Activated T-helper 17 cell treated with anti-CD3 and anti-CD28 coated beads, Interleukin-2, amount 50 U/mL, for 72 hours (primary cell): Measurements from ENCODE around the gene COL6A6. TPM values are rescaled to one million over a fixed set of nuclear protein-coding genes. Genes with fewer than 3 reads are reported as not detected.
A peak's percentile ranks its signal among the peaks of the same experiment; 100 is the strongest.
"Not testable (repeated sequence)": the region's sequence is repeated elsewhere in the genome, so short reads cannot be mapped to it uniquely, and the experiment has no call there.

ENCODE experiments used
- ATAC-seq: fragments of 150-1000 bp; cut with Tn5 transposase; replicated peaks from 2 replicates; pipeline ENCODE4 v1.10.0; 2021; ENCODE audit warnings: mild to moderate bottlenecking, moderate library complexity
- H3K27ac Mint-ChIP-seq: one replicate; pipeline ENCODE4 v1.8.0; 2022; ENCODE audit warnings: mixed read lengths
- H3K27me3 Mint-ChIP-seq: one replicate; pipeline ENCODE4 v1.8.0; 2022; ENCODE audit warnings: mixed read lengths
- H3K36me3 Mint-ChIP-seq: one replicate; pipeline ENCODE4 v1.8.0; 2022; ENCODE audit warnings: low read depth, mild to moderate bottlenecking, mixed read lengths
- H3K4me1 Mint-ChIP-seq: one replicate; pipeline ENCODE4 v1.8.0; 2022; ENCODE audit warnings: mixed read lengths
- H3K4me3 Mint-ChIP-seq: one replicate; pipeline ENCODE4 v1.8.0; 2022; ENCODE audit warnings: mild to moderate bottlenecking, mixed read lengths
- H3K9me3 Mint-ChIP-seq: one replicate; pipeline ENCODE4 v1.8.0; 2022; ENCODE audit warnings: mixed read lengths
- total RNA-seq, 2 donors: library from RNA; stranded (reverse); gene quantifications; one replicate each; pipeline ENCODE4 v1.2.3, GENCODE V29; 2022

COL6A6 gene
- total RNA-seq, 2 donors from 2014 or later: not detected

DNA sequence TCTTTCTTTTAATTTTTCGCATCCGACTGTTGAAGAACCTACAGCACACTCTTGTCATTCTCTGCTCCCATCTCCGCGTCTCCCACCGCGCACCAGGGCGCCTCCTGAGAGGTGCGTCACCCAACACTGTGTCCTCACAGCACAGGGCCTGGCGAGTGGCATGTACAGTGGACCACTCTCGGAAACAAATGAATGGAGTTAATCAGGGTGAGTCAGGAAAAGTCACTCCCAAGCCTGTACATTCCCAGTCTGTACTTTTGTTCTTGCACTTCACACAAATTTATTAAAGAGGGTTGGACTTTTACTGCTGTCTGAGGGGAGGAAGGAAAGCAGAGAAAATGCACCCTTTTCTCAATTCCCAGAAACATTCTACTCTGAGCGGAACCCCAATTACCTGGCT lies 625 bp downstream of the COL6A6 start:
- H3K4me1 Mint-ChIP-seq: no peaks in the 10 kb centered on the region
- no peak overlapping the region for H3K27ac Mint-ChIP-seq
- peaks cover 37% of the 10 kb centered on the region for H3K27me3 Mint-ChIP-seq
- no peaks in the 10 kb centered on the region for H3K36me3 Mint-ChIP-seq
- no peak overlapping the region for H3K4me3 Mint-ChIP-seq
- no peaks in the 10 kb centered on the region for H3K9me3 Mint-ChIP-seq
- no peak for ATAC-seq

DNA sequence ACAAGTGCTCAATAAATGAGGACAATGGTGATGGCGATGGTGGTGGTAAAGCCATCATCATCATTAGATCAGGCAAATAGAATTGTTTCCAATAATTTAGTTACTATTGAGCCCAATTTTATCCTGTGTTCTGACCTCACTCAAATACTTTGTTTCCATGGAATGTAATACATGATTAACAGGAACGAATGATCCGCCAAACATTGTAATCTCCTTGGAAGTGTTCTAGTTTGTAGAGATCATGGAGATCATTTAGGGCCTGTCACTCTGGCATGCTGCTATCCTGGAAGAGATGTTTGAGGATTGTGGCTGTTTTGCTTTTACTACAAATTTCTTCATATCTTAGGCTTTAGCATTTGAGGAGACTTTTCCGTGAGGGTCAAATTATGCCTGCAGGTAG lies 2.8 kb downstream of the COL6A6 start:
- H3K27ac Mint-ChIP-seq: no peak overlapping the region
- H3K36me3 Mint-ChIP-seq: no peaks in the 10 kb centered on the region

DNA sequence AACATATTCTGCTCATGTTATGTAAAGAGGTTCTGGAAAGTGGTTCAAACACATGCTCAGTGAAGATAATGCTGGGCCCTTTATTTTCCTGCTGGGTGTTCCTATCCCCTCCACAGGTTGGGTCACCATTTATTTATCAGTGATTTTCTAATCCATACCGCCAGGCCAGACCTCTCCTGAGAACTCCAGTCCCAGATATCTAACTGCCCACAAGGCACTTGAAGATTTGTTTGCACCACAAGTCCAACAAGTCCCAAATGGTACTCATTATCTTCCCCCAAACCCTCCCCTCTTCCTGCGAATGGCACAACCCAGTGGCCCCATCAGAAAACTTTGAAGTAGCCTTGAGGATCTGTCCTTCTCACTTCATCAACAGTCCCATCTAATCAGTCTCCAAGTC lies 5.4 kb downstream of the COL6A6 start:
- H3K4me1 Mint-ChIP-seq: no peaks in the 10 kb centered on the region
- ATAC-seq: no peak

More for the DNA sequence above, 2.8 kb downstream of the COL6A6 start:
- H3K9me3 Mint-ChIP-seq: no peaks in the 10 kb centered on the region
- peaks cover 40% of the 10 kb centered on the region for H3K27me3 Mint-ChIP-seq
- ATAC-seq: no peak
- no peaks in the 10 kb centered on the region for H3K4me1 Mint-ChIP-seq
- no peak overlapping the region for H3K4me3 Mint-ChIP-seq

DNA sequence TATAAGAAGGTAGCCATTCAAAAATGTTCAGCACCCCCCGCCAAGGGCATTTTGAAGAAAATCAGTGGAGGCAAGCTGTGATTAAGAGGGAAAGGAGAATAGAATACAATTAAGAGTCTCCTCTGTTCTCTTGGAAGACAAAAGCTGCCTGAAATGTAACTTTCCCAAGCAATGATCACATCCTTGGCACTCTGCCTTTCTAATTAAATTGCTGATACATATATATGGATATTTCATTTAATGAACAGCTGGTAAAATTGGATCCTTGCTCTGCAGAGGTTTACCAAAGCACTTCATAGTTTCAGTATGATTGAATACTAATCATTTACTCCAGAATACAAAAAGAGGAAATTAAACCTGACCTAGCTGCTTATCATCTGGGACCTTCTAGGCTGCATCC lies 10.4 kb downstream of the COL6A6 start:
- peaks cover 23% of the 10 kb centered on the region for H3K27me3 Mint-ChIP-seq
- no peak overlapping the region for H3K27ac Mint-ChIP-seq
- peaks cover 11% of the 10 kb centered on the region for H3K4me1 Mint-ChIP-seq
- no peaks in the 10 kb centered on the region for H3K9me3 Mint-ChIP-seq
- ATAC-seq: no peak
- no peaks in the 10 kb centered on the region for H3K36me3 Mint-ChIP-seq
- no peak overlapping the region for H3K4me3 Mint-ChIP-seq

More for the DNA sequence above, 5.4 kb downstream of the COL6A6 start:
- H3K4me3 Mint-ChIP-seq: no peak overlapping the region
- peaks cover 34% of the 10 kb centered on the region for H3K27me3 Mint-ChIP-seq
- no peaks in the 10 kb centered on the region for H3K36me3 Mint-ChIP-seq
- no peaks in the 10 kb centered on the region for H3K9me3 Mint-ChIP-seq
- H3K27ac Mint-ChIP-seq: no peak overlapping the region

DNA sequence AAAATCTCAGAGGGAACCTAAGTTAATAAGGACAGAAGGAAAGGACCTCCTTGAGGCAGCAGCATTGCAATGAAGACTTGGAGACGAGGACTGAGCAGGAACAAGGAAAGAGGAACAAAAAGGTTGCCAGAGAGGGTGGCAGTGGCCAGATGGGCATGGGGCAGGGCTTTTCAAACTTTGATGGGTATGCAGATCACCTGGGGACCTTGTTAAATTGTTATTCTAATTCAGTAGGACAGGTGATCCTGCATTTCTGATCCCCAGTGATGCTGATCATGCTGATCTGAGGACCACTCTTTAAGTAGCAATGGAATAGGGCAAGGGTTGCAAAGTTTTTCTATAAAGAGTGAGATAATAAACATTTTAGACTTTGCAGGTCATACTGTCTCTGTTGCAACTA lies 11.1 kb downstream of the COL6A6 start:
- Mint-ChIP-seq H3K27ac (no peak overlapping the region), H3K4me3 (no peak overlapping the region), H3K9me3 (no peaks in the 10 kb centered on the region), H3K36me3 (no peaks in the 10 kb centered on the region), H3K4me1 (peaks cover 11% of the 10 kb centered on the region), H3K27me3 (peaks cover 16% of the 10 kb centered on the region)
- ATAC-seq: no peak

DNA sequence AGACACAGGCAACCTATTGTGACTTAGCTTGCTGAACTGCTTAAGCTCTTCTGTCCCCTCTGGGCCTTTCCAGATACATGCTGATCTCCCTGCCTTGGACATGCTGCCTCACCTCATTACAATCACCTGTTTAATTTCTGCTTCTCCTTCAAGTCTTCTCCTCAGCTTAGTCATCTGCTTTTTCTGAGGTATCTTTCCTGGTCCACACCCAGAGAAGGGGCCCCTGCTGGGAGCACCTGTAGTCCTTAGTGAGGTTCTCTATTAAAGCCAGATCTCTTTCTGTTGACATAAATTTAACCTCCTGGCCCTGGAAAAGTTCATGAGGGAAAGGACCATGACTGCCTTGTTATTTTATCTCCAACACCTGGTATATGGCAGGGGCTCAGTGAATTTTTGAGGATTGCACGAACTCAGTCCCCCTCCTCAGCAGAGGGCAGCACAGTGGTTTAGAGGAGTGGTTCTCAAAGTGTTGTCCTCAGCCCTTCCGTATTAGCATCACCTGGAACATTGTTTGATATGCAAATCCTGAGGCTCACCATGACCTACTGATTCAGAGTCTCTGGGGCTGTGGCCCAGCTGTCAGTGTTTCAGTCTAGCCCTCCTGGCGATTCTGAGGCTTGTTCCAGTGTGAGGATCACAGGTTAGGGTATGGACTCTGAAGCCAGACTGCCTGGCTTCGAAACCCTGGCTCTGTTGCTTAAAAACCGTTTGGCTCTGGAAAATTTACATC lies 12.7 kb downstream of the COL6A6 start:
- Mint-ChIP-seq H3K36me3 (no peaks in the 10 kb centered on the region), H3K4me3 (no peak overlapping the region), H3K27me3 (peaks cover 7% of the 10 kb centered on the region), H3K4me1 (peaks cover 11% of the 10 kb centered on the region), H3K27ac (peak overlapping the region; percentile 2), H3K9me3 (no peaks in the 10 kb centered on the region)
- ATAC-seq: peak; percentile 60

DNA sequence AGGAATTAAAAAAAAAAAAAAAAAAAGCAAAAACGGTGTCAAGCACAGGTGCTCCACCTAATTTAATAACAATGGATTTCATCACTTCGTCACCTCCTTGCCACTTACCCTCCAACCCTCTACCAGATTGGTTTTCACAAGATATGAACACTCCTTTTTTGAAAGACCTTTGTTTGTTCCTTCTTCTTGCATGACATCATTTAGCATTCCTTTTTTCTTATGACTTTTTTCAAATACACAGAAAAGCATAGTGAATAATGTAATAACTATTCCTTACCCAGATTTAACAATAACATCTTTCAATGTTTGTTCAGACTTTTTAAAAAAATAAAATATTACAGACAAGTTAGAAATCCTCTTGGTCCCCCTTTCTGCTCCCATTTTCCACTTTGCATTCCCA lies 16.3 kb downstream of the COL6A6 start:
- H3K4me3 Mint-ChIP-seq: no peak overlapping the region
- no peak overlapping the region for H3K27ac Mint-ChIP-seq
- no peaks in the 10 kb centered on the region for H3K9me3 Mint-ChIP-seq
- H3K27me3 Mint-ChIP-seq: no peaks in the 10 kb centered on the region
- no peak for ATAC-seq
- H3K36me3 Mint-ChIP-seq: no peaks in the 10 kb centered on the region
- H3K4me1 Mint-ChIP-seq: peaks cover 11% of the 10 kb centered on the region

DNA sequence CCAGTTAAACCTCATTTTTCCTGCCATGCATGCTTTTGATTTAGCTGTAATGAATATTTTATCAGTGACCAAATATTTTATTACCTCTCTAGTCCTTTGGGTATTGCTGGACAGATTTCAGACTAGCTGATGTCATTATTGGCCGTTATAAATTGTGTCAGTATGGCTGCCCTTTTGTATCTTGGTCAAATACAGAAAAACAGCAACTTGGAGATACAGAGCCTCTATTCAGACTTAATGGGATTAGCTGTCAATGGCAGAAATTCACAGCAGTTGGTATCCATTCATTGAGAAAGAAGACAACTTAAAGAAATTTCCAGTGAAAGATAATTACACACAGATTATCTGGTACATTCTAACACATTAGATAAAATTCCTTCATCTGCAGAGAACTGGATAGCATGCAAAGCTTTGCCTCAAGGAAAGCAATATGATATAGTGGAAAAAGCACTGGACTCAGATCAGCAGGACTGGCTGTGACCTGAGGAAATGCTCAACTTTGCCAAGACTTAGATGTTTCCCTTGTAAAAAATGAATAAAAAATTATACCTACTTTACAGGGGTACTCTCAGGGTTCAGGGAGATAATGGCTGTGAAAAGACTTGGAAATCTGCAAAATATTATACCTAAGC lies 20.8 kb downstream of the COL6A6 start:
- H3K9me3 Mint-ChIP-seq: no peaks in the 10 kb centered on the region
- no peaks in the 10 kb centered on the region for H3K27me3 Mint-ChIP-seq
- no peak overlapping the region for H3K27ac Mint-ChIP-seq
- no peaks in the 10 kb centered on the region for H3K36me3 Mint-ChIP-seq
- no peaks in the 10 kb centered on the region for H3K4me1 Mint-ChIP-seq
- ATAC-seq: no peak
- H3K4me3 Mint-ChIP-seq: no peak overlapping the region

DNA sequence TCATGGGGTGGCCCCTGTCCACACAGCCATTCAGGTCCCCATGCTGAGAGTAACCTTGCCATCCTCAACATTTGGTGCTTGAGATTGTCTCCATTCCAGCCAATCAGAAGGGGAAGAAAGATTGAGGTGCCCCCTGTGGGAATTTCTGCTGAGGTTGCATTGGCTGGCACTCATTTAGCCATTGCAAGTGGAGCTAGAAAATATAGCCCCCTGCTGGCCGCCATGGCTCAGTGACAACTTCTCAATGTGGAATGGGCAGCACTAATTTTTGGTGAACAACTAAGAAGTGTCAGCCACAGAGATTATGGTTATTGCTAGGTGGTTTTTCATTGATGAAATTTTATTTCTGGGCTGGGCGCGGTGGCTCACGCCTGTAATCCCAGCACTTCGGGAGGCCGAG lies 22.0 kb downstream of the COL6A6 start:
- no peak overlapping the region for H3K4me3 Mint-ChIP-seq
- no peak for ATAC-seq
- H3K27ac Mint-ChIP-seq: no peak overlapping the region
- H3K27me3 Mint-ChIP-seq: peaks cover under 1% of the 10 kb centered on the region
- H3K4me1 Mint-ChIP-seq: no peaks in the 10 kb centered on the region
- H3K9me3 Mint-ChIP-seq: no peaks in the 10 kb centered on the region
- no peaks in the 10 kb centered on the region for H3K36me3 Mint-ChIP-seq

DNA sequence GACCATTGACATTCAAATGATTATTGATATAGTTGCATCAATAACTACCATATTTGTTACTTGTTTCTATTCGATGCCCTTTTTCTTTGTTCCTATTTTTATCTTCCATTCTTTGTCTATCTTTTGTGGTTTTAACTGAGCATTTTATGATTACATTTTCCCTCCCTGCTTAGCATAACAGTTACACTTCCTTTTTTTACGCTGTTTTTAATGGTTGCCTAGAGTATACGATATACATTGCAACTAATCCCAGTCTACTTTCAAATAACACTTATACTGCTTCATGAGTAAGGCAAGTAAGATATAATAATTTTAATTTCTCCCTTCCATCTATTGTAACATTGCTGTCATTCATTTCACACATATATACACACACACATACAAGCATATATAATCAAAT lies 26.3 kb downstream of the COL6A6 start:
- peaks cover 5% of the 10 kb centered on the region for H3K27me3 Mint-ChIP-seq
- H3K4me3 Mint-ChIP-seq: no peak overlapping the region
- H3K4me1 Mint-ChIP-seq: no peaks in the 10 kb centered on the region
- H3K27ac Mint-ChIP-seq: no peak overlapping the region
- no peak for ATAC-seq
- H3K36me3 Mint-ChIP-seq: no peaks in the 10 kb centered on the region
- H3K9me3 Mint-ChIP-seq: no peaks in the 10 kb centered on the region

DNA sequence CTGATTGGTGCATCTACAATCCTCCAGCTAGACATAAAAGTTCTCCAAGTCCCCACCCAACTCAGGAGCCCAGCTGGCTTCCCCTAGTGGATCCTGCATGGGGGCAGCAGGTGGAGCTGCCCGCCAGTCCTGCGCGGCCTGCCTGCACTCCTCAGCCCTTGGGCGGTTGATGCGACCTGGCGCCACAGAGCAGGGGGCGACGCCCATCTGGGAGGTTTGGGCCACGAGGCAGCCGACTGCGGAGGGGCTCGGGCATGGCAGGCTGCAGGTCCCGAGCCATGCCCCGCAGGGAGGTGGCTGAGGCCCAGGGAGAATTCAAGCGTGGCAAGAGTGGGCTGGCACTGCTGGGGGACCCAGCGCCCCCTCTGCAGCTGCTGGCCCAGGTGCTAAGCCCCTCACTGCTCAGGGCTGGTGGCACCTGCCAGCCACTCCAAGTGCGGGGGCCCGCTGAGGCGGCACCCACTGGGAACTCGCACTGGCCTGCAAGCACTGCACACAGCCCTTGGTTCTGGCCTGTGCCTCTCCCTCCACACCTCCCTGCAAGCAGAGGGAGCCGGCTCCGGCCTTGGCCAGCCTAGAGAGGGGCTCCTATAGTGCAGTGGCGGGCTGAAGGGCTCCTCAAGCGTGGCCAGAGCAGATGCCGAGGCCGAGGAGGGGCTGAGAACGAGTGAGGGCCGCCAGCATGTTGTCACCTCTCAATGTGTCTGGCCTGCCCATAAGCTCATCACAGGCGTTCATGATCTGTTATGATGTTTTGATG lies 30.1 kb downstream of the COL6A6 start:
- Mint-ChIP-seq H3K9me3 (no peaks in the 10 kb centered on the region), H3K4me1 (no peaks in the 10 kb centered on the region), H3K36me3 (no peaks in the 10 kb centered on the region), H3K4me3 (no peak overlapping the region), H3K27ac (no peak overlapping the region), H3K27me3 (peaks cover 13% of the 10 kb centered on the region)
- ATAC-seq: no peak

DNA sequence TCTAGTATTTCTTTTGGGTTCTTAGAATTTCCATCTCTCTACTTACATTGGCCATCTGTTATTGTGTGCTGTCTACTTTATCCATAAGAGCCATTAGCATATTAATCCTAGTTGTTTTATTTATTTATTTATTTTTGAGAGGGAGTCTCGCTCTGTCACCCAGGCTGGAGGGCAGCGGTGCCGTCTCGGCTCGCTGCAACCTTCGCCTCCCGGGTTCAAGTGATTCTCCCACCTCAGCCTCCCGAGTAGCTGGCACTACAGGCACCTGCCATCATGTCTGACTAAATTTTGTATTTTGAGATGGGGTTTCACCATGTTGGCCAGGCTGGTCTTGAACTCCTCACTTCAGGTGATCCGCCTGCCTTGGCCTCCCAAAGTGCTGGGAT lies 30.7 kb downstream of the COL6A6 start:
- H3K27ac Mint-ChIP-seq, H3K4me3 Mint-ChIP-seq, H3K36me3 Mint-ChIP-seq, ATAC-seq, H3K9me3 Mint-ChIP-seq, H3K4me1 Mint-ChIP-seq: not testable (repeated sequence)
- peaks cover 13% of the 10 kb centered on the region for H3K27me3 Mint-ChIP-seq

DNA sequence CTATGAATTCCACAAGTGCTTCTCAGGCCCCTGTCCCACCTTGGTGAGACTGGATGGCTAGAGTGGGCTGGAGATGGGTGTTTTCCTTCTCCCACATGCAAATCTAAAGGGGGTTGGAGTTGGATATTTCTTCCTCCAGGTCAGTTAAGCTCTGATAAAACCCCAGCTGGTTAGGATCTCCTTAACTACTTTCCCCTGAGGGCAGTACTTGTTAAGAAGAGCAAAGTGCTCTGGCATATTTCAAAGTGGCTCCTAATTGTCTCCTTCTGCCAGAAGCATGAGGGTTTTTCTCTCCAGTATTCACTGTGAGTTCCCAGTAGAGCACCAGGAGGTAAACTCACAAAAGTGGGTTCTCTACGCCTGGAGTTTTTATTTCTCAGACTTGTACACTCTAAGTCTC lies 31.4 kb downstream of the COL6A6 start:
- H3K27ac Mint-ChIP-seq: no peak overlapping the region
- no peaks in the 10 kb centered on the region for H3K36me3 Mint-ChIP-seq
- no peak overlapping the region for H3K4me3 Mint-ChIP-seq
- ATAC-seq: no peak
- H3K27me3 Mint-ChIP-seq: peaks cover 13% of the 10 kb centered on the region
- H3K4me1 Mint-ChIP-seq: no peaks in the 10 kb centered on the region
- H3K9me3 Mint-ChIP-seq: no peaks in the 10 kb centered on the region

DNA sequence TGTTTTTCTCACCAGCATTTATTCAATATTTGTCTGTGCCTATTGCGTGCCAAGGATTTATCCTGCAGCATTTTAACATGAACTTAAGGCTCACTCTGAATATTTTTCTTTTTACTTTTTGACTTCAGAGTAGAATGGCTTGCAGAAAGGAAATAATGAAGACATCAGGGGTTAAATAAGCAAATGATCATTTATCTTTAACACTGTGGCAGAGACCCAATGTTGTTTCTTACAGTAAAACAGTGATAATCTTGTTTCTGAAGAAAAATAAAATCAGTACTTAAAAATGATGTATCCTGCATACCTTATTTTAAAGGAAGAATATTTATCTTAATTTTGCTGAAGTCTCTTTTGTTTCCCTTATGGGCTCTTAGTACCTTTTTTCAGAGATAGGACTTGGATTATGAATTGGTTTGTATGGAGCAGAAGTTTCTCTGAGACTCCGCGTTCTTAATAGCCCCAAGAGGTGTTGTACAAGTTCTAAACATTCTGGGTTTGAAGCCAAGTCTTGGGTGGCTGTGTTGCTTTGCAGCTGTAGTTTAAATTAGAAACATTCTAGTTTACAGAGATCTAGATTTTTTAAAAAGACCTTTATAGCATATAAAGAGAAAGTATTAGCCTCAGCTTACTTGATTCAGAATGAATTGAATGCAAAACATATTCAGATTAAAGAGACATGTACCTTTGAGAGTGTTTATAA lies 40.5 kb downstream of the COL6A6 start:
- H3K4me1 Mint-ChIP-seq: no peaks in the 10 kb centered on the region
- H3K4me3 Mint-ChIP-seq: no peak overlapping the region
- H3K36me3 Mint-ChIP-seq: no peaks in the 10 kb centered on the region
- ATAC-seq: no peak
- peaks cover 35% of the 10 kb centered on the region for H3K27me3 Mint-ChIP-seq
- peaks cover 5% of the 10 kb centered on the region for H3K9me3 Mint-ChIP-seq
- H3K27ac Mint-ChIP-seq: no peak overlapping the region
